Type B pancreatic cell (in vitro differentiated cells): ENCODE measurements around the gene PABPN1L. TPM values are rescaled to one million over a fixed set of nuclear protein-coding genes. Genes with fewer than 3 reads are reported as not detected.
"Not testable (repeated sequence)": the region's sequence is repeated elsewhere in the genome, so short reads cannot be mapped to it uniquely, and the experiment has no call there.

Experiments
- DNase-seq: peaks from one replicate; pipeline ENCODE4 v3.0.0; 2021; ENCODE audit warnings: mixed read lengths; ENCODE audit not compliant: unreplicated experiment; ENCODE audit errors: extremely low spot score
- H3K27ac Mint-ChIP-seq: 2 replicates; pipeline ENCODE4 v1.8.0; 2021; ENCODE audit warnings: mild to moderate bottlenecking, mixed read lengths
- H3K27me3 Mint-ChIP-seq: 2 replicates; pipeline ENCODE4 v1.8.0; 2021; ENCODE audit warnings: mixed read lengths
- H3K36me3 Mint-ChIP-seq: 2 replicates; pipeline ENCODE4 v1.8.0; 2021; ENCODE audit warnings: mixed read lengths
- H3K4me1 Mint-ChIP-seq: one replicate; pipeline ENCODE4 v1.8.0; 2021; ENCODE audit warnings: mixed read lengths; ENCODE audit not compliant: unreplicated experiment
- H3K4me3 Mint-ChIP-seq: 2 replicates; pipeline ENCODE4 v1.8.0; 2021; ENCODE audit warnings: mild to moderate bottlenecking, mixed read lengths
- H3K9me3 Mint-ChIP-seq: 2 replicates; pipeline ENCODE4 v1.8.0; 2021; ENCODE audit warnings: mixed read lengths
- CTCF ChIP-seq: fragments of 200-600 bp; sonication (generic); conservative IDR thresholded peaks from 2 replicates; pipeline ENCODE4 v1.5.0; 2021; ENCODE audit warnings: antibody characterized with exemption, mild to moderate bottlenecking
- total RNA-seq: library from RNA; stranded (reverse); gene quantifications from 2 replicates; pipeline ENCODE4 v1.2.1, GENCODE V29; 2021; ENCODE audit warnings: low replicate concordance

The PABPN1L gene
- total RNA-seq, 1 donor from 2014 or later, result not detected

DNA sequence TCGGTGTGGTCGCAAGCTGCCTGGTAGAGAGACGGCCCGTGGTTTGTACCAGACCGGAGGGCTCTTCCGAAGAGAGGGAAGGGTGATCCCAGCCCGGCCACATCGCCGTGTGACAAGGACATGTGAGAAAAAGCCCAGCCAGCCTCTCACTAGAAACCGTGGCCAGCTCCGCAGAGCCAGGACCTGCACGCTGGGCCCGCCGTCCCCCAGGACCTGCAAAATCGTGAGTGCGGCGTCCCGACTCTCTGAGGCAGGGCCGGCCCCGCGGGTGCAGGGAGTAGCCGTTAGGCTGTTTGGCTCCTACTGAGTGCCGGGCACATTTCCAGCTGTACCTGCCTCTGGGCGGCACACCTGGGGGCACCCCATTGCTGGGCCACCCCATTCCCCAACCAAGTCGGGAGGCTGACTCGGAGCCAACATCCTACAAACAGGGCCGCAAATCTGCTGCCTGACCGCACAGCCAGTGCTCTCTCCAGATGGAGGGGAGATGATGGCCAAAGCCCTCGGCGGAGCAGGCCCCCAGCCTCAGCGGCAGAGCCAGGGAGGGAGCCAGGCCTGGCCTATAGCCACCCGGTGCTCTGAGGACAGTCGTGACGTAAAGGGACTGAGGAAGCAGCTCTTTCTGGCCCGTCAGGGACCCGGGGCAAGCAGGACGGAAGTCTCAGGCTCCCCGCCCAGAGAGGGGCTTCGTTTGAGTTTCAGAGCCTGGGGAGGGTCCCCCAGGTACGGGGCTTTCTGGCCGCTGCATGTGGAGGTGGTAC is 33.6 kb upstream of the PABPN1L start:
- H3K4me1 Mint-ChIP-seq, result no peaks in the 10 kb centered on the region
- no peak overlapping the region for H3K4me3 Mint-ChIP-seq
- H3K27me3 Mint-ChIP-seq, result no peaks in the 10 kb centered on the region
- H3K36me3 Mint-ChIP-seq, result no peaks in the 10 kb centered on the region
- no peak for DNase-seq
- H3K27ac Mint-ChIP-seq, result no peak overlapping the region
- no peak for TF ChIP-seq CTCF
- no peaks in the 10 kb centered on the region for H3K9me3 Mint-ChIP-seq

- H3K4me1 Mint-ChIP-seq, result no peaks in the 10 kb centered on the region
- H3K27ac Mint-ChIP-seq, result no peak overlapping the region
- no peak for DNase-seq
- no peak overlapping the region for H3K4me3 Mint-ChIP-seq
- H3K36me3 Mint-ChIP-seq, result no peaks in the 10 kb centered on the region
- H3K27me3 Mint-ChIP-seq, result no peaks in the 10 kb centered on the region
- H3K9me3 Mint-ChIP-seq, result no peaks in the 10 kb centered on the region
- no peak for TF ChIP-seq CTCF
Measured at GRCh38 chr16:88897696-88898425, 31.4 kb upstream of the PABPN1L start.

DNA sequence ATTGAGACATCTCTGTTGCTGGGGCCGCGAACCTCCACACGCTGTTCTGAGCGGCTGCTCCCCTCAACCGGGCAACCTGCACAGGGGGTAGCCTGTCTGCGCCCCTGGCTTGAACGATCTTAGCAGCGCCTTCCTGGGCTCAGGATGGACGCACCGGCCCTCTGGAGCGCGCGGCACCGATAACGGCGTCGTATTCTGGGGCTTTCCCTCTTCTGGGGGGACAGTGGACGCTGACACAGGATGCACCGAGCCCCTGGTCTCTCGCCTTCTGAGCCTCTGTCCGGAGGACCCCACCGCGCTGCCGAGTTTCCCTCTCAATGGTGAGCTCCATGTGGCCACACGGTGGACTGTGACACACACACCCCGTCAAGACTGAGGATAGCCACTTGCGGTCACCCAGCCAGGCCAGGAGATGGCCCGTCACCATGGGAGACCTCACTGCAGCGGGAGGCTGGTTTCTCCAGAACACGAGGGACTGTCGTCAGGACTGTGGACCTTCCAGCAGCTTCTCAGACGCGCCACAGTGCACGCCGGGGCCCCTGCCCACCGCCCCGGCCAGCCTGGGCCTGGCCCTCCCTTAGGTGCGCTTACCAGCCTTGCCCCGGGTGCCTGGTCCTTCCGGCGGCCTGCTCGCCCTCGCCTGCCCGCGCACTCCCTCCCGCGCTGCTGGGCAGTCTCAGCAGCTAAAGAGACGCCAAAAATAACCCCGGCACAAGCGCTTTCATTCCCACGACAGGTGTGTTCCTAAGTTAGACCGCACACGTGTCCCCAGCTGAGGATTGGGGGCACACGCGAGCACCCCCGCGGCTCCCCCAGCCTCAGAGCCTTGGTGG is 30.0 kb upstream of the PABPN1L start:
- no peak for DNase-seq
- TF ChIP-seq CTCF, result no peak
- no peaks in the 10 kb centered on the region for H3K9me3 Mint-ChIP-seq
- no peaks in the 10 kb centered on the region for H3K27me3 Mint-ChIP-seq
- no peaks in the 10 kb centered on the region for H3K36me3 Mint-ChIP-seq
- no peak overlapping the region for H3K4me3 Mint-ChIP-seq
- no peaks in the 10 kb centered on the region for H3K4me1 Mint-ChIP-seq
- no peak overlapping the region for H3K27ac Mint-ChIP-seq

DNA sequence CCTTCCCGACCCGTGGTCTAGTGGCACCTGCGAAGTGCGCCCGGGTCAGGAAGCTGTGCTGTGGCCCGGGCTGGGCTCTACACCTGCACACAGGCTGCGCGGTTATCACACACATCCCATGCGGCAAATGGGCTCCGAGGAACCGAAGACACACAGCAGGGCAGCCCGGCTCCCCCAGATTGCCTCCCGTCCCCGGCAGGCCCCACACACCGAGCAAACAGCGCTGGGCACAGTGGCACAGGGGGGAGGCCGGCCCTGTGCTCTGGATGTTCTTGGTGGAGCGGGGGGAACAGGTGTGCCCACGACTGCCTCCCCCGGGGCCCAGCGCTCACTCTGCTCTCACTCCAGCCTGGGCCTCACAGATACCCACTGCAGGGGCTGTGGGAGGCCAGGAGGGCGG is 28.9 kb upstream of the PABPN1L start:
- Mint-ChIP-seq H3K4me1 (no peaks in the 10 kb centered on the region), H3K27ac (no peak overlapping the region), H3K4me3 (no peak overlapping the region), H3K27me3 (no peaks in the 10 kb centered on the region), H3K36me3 (no peaks in the 10 kb centered on the region), H3K9me3 (no peaks in the 10 kb centered on the region)
- DNase-seq, result no peak
- no peak for TF ChIP-seq CTCF

DNA sequence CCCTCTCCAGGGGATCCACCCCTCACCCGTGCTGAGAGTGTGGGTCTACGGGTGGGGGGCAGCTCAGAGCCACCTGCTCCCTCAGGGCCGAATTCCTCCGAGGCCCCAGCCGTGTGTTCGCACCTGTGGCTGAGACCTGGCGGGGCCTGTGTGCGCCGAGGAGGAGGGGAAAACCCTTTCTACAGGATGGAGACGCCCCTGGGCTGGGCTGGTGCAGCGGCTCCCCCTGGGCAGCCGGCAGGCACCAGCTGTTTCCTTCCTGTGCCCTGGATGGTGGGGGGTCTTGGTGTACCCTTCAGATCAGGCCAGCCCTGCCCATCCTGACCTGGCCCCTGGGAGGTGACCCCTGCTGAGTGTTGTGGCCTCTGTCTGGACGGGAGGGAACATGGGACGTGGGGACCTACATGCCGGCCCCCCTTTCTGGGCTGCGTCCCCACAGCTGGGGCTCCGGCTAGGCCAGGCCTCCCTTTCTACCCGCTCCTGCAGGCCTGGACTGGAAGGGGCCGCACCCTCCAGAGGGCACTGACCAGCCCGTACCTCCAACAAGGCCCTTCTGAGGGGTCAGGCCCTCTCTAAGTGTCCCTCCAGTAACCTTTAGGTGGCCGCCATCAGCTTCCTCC is 28.3 kb upstream of the PABPN1L start:
- H3K9me3 Mint-ChIP-seq, result no peaks in the 10 kb centered on the region
- TF ChIP-seq CTCF, result no peak
- no peak overlapping the region for H3K27ac Mint-ChIP-seq

GRCh38 chr16:88894266-88894665 is 27.8 kb upstream of the PABPN1L start:
- DNase-seq, H3K27ac Mint-ChIP-seq, H3K9me3 Mint-ChIP-seq, H3K4me1 Mint-ChIP-seq, H3K27me3 Mint-ChIP-seq, H3K36me3 Mint-ChIP-seq, H3K4me3 Mint-ChIP-seq: not testable (repeated sequence)

More for the DNA sequence above, 28.3 kb upstream of the PABPN1L start:
- H3K4me3 Mint-ChIP-seq, result no peak overlapping the region
- no peaks in the 10 kb centered on the region for H3K36me3 Mint-ChIP-seq
- no peaks in the 10 kb centered on the region for H3K27me3 Mint-ChIP-seq
- DNase-seq, result no peak
- no peaks in the 10 kb centered on the region for H3K4me1 Mint-ChIP-seq
